CD4-positive, alpha-beta T cell (primary cell): ENCODE data around the gene DNM1. TPM values are rescaled to one million over a fixed set of nuclear protein-coding genes. Genes with fewer than 3 reads are reported as not detected.
A peak's percentile ranks its signal among the peaks of the same experiment; 100 is the strongest.

Experiments
- ATAC-seq: fragments of 200-7000 bp; cut with Tn5 transposase; one replicate; pipeline ENCODE4 v1.10.0; 2022; ENCODE audit warnings: mild to moderate bottlenecking; ENCODE audit not compliant: poor library complexity
- CTCF ChIA-PET: fragments of 350-600 bp; sonication (Branson Sonifier 250); formaldehyde crosslinking; loops from one replicate; lab custom pipeline; 2021; ENCODE audit warnings: antibody characterized with exemption, inconsistent platforms; lab: Charles Lee
- POLR2A ChIA-PET: fragments of 350-600 bp; sonication (Branson Sonifier 250); formaldehyde crosslinking; loops from one replicate; lab custom pipeline; 2021; ENCODE audit warnings: antibody characterized with exemption, inconsistent platforms; lab: Charles Lee
- DNase-seq, 14 experiments: peaks; one replicate each; pipeline ENCODE4 v3.0.0-alpha.2; 2013 to 2020; ENCODE audit warnings: mixed read lengths in 2 of 14
- H3K27ac ChIP-seq, 2 donors: one replicate each; pipeline versions ENCODE4 v1.5.1 to v1.7.0; 2013; ENCODE audit warnings: low read length in 2 of 2, low read depth in 1 of 2, mild to moderate bottlenecking in 1 of 2
- H3K27me3 ChIP-seq, 2 experiments: 1 replicate in 1 of 2; 2 replicates in 1 of 2; pipeline versions ENCODE4 v1.6.1 to v1.7.0; 2013; ENCODE audit warnings: low read length in 2 of 2, control low read depth in 1 of 2, mild to moderate bottlenecking in 1 of 2, moderate library complexity in 1 of 2; ENCODE audit not compliant: insufficient read depth in 2 of 2, control insufficient read depth in 1 of 2
- H3K36me3 ChIP-seq: one replicate; pipeline ENCODE4 v1.6.1; 2013; ENCODE audit warnings: low read length, control low read depth; ENCODE audit not compliant: insufficient read depth
- H3K4me1 ChIP-seq: one replicate; pipeline ENCODE4 v1.6.1; 2013; ENCODE audit warnings: low read length, control low read depth; ENCODE audit not compliant: insufficient read depth
- H3K4me3 ChIP-seq: one replicate; pipeline ENCODE4 v1.5.1; 2013; ENCODE audit warnings: mild to moderate bottlenecking, low read length, moderate library complexity
- H3K9me3 ChIP-seq, 2 experiments: 1 replicate in 1 of 2; 2 replicates in 1 of 2; pipeline versions ENCODE4 v1.6.1 to v1.7.0; 2013; ENCODE audit warnings: low read length in 2 of 2, mild to moderate bottlenecking in 2 of 2, control low read depth in 1 of 2, moderate library complexity in 1 of 2; ENCODE audit not compliant: control insufficient read depth in 1 of 2, insufficient read depth in 1 of 2
- H3K27ac Mint-ChIP-seq: one replicate; pipeline ENCODE4 v1.8.0; 2020; ENCODE audit warnings: mixed read lengths
- H3K27me3 Mint-ChIP-seq: one replicate; pipeline ENCODE4 v1.8.0; 2021; ENCODE audit warnings: mixed read lengths
- H3K36me3 Mint-ChIP-seq: one replicate; pipeline ENCODE4 v1.8.0; 2021; ENCODE audit warnings: low read depth, mixed read lengths
- H3K4me1 Mint-ChIP-seq: one replicate; pipeline ENCODE4 v1.8.0; 2021; ENCODE audit warnings: low read depth, mixed read lengths
- H3K4me3 Mint-ChIP-seq: one replicate; pipeline ENCODE4 v1.8.0; 2020; ENCODE audit warnings: mild to moderate bottlenecking, mixed read lengths
- H3K9me3 Mint-ChIP-seq: one replicate; pipeline ENCODE4 v1.8.0; 2020; ENCODE audit warnings: mixed read lengths
- CTCF ChIP-seq: fragments of 200-600 bp; IDR thresholded peaks from one replicate; pipeline ENCODE4 v1.8.0; 2022; ENCODE audit warnings: antibody characterized with exemption, mild to moderate bottlenecking
- intact Hi-C, 2 experiments: fragments of 100-400 bp; cut with DNase I in 1 of 2; cut with micrococcal nuclease in 1 of 2; formaldehyde crosslinking; loops; one replicate each; pipeline versions ENCODE4 v1.15.1 to v1.9.0; 2023 to 2025; cut with DNase I, micrococcal nuclease
- total RNA-seq, 174 experiments: library from RNA in 2 of 174; stranded (reverse) in 2 of 174; gene quantifications; one replicate each; pipeline ENCODE4 v1.2.3 and lab custom pipeline; 2021 to 2026

DNM1 gene
- total RNA-seq, 2 experiments from 2014 or later = 1.8 to 2.5 TPM

- ATAC-seq (no peak), DNase-seq (peak in 1 of 14 experiments; percentile 13)
- ChIA-PET POLR2A (interaction anchor here (0.8 to 2.1 kb wide), 4 partner anchors 29 to 181 kb away, joined by 3 to 13 read pairs (median 6); partner anchors contain the start of genes BBLN and URM1), CTCF (no interaction called here)
- peaks cover 35% of the 10 kb centered on the region for H3K36me3 ChIP-seq
- H3K4me1 Mint-ChIP-seq = peaks cover 31% of the 10 kb centered on the region
- H3K36me3 Mint-ChIP-seq = peaks cover 52% of the 10 kb centered on the region
- H3K9me3 ChIP-seq = peaks cover 0 to 5% of the 10 kb centered on the region in 2 experiments
- H3K4me3 ChIP-seq = peak overlapping the region; percentile 75
- H3K4me1 ChIP-seq = peaks cover 24% of the 10 kb centered on the region
- peak overlapping the region; percentile 88 for H3K4me3 Mint-ChIP-seq
- H3K27me3 Mint-ChIP-seq = no peaks in the 10 kb centered on the region
- no peak overlapping the region for H3K27ac ChIP-seq
- H3K27me3 ChIP-seq = peaks cover 0 to 4% of the 10 kb centered on the region in 2 experiments
- no peaks in the 10 kb centered on the region for H3K9me3 Mint-ChIP-seq
- no peak for TF ChIP-seq CTCF
- H3K27ac Mint-ChIP-seq = peak overlapping the region; percentile 49
- intact Hi-C loops = loop anchor here (5.0 to 10.0 kb wide), 3 partner anchors 65 to 388 kb away; partner anchors contain the start of genes COQ4 (in 1 of the 2), FPGS (in 1 of the 2) and TRUB2 (in 1 of the 2)
Observed at GRCh38 chr9:128190013-128190412, 13.2 kb upstream of the DNM1 start.

- POLR2A ChIA-PET = interaction anchor here (0.8 to 2.1 kb wide), 7 partner anchors 16 to 180 kb away, joined by 3 to 13 read pairs (median 5); partner anchors contain the start of genes BBLN, NAIF1, SLC25A25 and URM1
- peaks cover 45% of the 10 kb centered on the region for H3K36me3 Mint-ChIP-seq
- TF ChIP-seq CTCF = no peak
- Histone ChIP-seq H3K27ac (no peak overlapping the region), H3K27me3 (peaks cover 0 to 4% of the 10 kb centered on the region in 2 experiments), H3K9me3 (peaks cover 0 to 5% of the 10 kb centered on the region in 2 experiments), H3K4me3 (peak overlapping the region; percentile 75), H3K36me3 (peaks cover 30% of the 10 kb centered on the region), H3K4me1 (peaks cover 24% of the 10 kb centered on the region)
- no peaks in the 10 kb centered on the region for H3K9me3 Mint-ChIP-seq
- H3K4me1 Mint-ChIP-seq = peaks cover 31% of the 10 kb centered on the region
- DNase-seq (peak in 4 of 14 experiments; percentile 4 to 27 (median 24)), ATAC-seq (peak; percentile 61)
- H3K27me3 Mint-ChIP-seq = no peaks in the 10 kb centered on the region
- H3K4me3 Mint-ChIP-seq = peak overlapping the region; percentile 93
- peak overlapping the region; percentile 89 for H3K27ac Mint-ChIP-seq
- intact Hi-C loops = loop anchor here (1.0 to 10.0 kb wide), 6 partner anchors 13 to 388 kb away; partner anchors contain the start of genes DNM1 (in 2 of the 2), BBLN (in 1 of the 2), COQ4 (in 1 of the 2) and FPGS (in 1 of the 2)
- CTCF ChIA-PET = interaction anchor here (0.7 to 1.3 kb wide), 3 partner anchors 17 to 172 kb away, joined by 3 to 8 read pairs (median 3); partner anchors contain the start of gene BBLN
Observed at GRCh38 chr9:128190516-128191405, 12.4 kb upstream of the DNM1 start.

GRCh38 chr9:128191406-128192046 lies 11.7 kb upstream of the DNM1 start, which contains the start of gene CIZ1:
Gene CIZ1 (minus strand): TSS chr9:128191572. CDS start chr9:128190857, 715 bp downstream.
- Histone ChIP-seq H3K27ac (no peak within 1 kb of the TSS), H3K9me3 (peaks cover 0 to 5% of the 10 kb centered on the region in 2 experiments), H3K4me3 (peak within 1 kb of the TSS; percentile 75), H3K4me1 (peaks cover 24% of the 10 kb centered on the region), H3K27me3 (peaks cover 0 to 4% of the 10 kb centered on the region in 2 experiments), H3K36me3 (peaks cover 23% of the 10 kb centered on the region)
- DNase-seq = peak; percentile 43 to 88 (median 70)
- ATAC-seq = peak; percentile 82
- H3K36me3 Mint-ChIP-seq = peaks cover 37% of the 10 kb centered on the region
- ChIA-PET CTCF (interaction anchor here (0.7 to 1.3 kb wide), 4 partner anchors 16 to 171 kb away, joined by 3 to 8 read pairs (median 3); partner anchors contain the start of gene BBLN), POLR2A (interaction anchor here (0.9 to 2.1 kb wide), 8 partner anchors 12 to 124 kb away, joined by 3 to 13 read pairs (median 4); partner anchors contain the start of genes BBLN, NAIF1 and SLC25A25)
- TF ChIP-seq CTCF = peak; percentile 55
- H3K4me3 Mint-ChIP-seq = peak within 1 kb of the TSS; percentile 93
- H3K9me3 Mint-ChIP-seq = no peaks in the 10 kb centered on the region
- H3K4me1 Mint-ChIP-seq = peaks cover 31% of the 10 kb centered on the region
- peak within 1 kb of the TSS; percentile 89 for H3K27ac Mint-ChIP-seq
- intact Hi-C loops = loop anchor here (1.0 to 10.0 kb wide), 6 partner anchors 12 to 389 kb away; partner anchors contain the start of genes DNM1 (in 2 of the 2), BBLN (in 1 of the 2), COQ4 (in 1 of the 2) and FPGS (in 1 of the 2)
- no peaks in the 10 kb centered on the region for H3K27me3 Mint-ChIP-seq
